DMS 273 (cell line): ENCODE results near the gene AXDND1.

Source experiments
- DNase-seq: peaks from one replicate; lab custom pipeline; 2025; ENCODE audit not compliant: unreplicated experiment; lab: John Stamatoyannopoulos, UW

The AXDND1 gene

GRCh38 chr1:179558078-179558477 lies 192.3 kb downstream of the AXDND1 start:
- DNase-seq = no peak

DNA sequence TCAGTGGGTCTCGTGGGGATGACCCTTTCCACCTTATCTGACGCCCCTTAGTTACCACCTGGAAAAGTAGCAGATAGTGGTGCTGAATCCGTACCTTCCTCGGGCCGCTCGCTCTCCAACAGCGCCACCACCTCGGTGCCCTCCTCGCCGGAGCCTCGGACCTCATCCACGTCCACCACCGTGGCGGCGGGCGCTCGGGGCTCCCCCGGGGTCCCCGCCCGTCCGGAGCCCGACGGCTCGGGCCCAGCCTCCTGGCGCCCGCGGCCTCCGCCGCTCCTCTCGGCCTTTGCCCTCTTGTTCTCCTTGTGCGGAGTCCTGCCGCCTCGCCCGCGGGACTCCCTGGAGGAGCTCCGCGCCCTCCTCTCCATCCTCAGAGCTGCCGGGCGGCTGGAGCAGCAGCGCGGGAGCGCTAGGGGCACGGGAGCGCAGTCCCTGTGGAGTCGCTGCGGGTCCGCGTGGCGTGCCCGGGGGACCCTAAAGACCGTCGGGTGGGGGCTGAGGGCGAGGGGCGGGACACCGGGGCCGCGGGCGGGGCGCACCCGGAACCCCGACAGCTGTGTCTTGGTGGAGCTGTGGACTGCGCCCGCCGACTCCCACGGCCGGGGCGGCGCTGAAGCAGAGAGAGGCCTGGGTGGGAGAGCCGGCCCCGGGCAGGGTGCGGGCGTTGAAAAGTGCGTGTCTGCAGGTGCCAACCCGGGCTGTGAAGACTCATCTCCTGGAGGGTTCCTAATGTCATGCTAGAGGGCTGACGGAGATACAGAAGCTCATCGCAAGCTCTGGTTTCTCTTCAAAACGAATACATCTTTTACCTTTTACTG lies 209.9 kb downstream of the AXDND1 start, which contains the start of gene NPHS2:
Gene NPHS2 (minus strand): TSS at position 452 of the 818 bp plus-strand sequence. CDS start 84 bp downstream, at position 368.
- DNase-seq = peak; percentile 34

GRCh38 chr1:179576509-179576908 lies 210.7 kb downstream of the AXDND1 start:
- DNase-seq = no peak

DNA sequence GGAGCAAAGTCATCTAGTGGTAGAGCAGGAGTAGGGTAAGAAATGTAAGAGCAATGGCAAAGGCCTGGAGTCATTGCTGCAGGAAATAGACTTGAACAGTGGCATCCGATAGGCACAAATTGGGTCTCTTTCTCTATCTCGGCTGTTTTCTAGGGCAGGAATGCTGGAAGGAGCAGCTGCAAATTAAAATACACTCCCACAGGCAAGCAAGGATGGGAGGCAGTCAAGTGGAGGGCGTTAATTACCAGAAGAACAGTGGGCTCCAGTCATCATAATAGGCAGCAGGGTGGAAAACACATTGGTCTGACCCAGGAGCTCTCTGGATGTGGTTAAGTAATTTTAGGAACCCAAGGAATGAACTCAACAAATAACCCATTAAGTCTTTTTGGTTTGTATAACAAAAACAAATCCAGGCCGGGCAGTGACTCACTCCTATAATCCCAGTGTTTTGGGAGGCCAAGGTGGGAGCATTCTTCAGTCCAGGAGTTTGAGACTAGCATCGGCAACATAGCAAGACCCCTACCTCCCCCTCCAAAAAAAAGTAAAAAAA lies 218.1 kb downstream of the AXDND1 start:
- DNase-seq = no peak

DNA sequence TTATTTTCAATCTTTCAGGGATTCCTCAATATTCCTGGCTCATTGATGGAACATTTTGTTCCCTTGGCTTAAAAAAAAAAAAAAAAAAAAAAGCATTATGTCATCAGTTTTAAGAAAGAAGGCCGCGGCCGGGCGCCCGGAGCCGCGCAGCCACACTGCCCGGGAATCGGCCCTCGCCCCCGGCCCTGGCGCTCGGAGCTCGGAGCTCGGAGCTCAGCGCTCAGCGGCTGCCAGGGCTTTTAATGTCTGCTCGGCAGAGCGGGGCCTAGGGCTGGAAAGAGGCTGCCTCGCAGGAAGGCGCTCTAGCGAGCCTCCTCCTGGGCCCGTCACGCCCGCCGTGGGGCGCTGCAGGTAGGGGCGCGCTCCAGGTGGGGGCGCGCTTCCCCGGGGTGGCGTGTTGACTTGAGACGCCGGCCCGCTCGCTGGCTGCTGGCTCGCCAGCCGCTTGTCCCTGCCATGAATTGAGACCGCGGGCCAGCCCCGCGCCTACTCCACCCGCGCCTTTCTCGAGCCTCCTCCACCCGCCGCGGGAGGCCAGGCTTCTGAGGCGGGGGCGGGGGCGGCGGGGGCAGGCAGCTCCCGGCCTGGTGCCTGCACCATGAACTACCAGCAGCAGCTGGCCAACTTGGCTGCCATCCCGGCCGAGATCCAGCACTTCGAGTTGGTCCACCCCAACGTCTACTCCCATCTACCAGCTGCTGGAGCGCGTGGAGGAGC lies 220.5 kb downstream of the AXDND1 start:
- peak; percentile 97 for DNase-seq

- peak; percentile 13 for DNase-seq
Measured at GRCh38 chr1:179587336-179587735, 221.6 kb downstream of the AXDND1 start.

DNA sequence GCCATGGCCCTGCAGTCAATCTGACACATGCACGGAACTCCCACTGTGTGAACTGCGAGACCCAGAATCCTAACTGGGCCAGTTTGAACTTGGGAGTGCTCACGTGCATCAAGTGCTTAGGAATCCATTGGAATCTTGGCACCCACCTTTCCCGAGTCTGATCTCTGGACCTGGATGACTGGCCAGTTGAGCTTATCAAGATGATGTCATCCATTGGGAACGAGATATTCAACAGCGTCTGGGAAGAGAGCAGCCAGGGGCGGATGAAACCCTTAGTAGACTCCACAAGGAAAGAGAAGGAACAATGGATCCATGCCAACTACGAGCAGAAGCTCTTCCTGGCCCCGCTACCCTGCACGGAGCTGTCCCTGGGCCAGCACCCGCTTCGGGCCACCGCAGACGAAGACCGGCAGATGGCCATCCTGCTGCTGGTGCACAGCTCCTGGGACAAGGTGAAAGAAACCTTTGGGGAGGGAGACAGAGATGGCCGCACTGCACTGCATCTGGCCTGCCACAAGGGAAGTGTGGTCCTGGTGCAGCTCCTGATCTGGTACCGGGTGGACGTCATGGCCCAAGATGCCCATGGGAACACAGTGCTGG lies 222.8 kb downstream of the AXDND1 start:
- DNase-seq = peak; percentile 20

DNA sequence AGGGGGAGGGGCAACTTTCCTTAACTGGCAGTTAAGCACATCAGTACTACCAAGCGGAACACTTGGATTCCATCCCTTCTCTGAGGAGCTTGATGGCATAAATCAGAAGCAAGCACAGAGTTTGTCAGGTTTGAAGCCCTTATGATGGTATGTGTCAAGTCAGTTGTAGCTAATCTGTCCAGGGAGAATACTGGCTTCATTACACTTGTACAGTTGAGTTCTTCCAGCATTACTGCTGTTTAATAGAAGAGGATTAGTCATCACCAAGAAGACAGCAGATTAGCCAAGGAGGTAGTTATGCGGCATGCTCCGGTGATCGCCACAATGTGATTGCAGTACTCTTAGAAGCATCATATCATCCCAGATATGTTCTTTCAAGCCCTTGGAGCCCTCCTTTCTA lies 223.7 kb downstream of the AXDND1 start:
- DNase-seq = no peak

GRCh38 chr1:179590671-179591070 lies 224.9 kb downstream of the AXDND1 start:
- DNase-seq = no peak

DNA sequence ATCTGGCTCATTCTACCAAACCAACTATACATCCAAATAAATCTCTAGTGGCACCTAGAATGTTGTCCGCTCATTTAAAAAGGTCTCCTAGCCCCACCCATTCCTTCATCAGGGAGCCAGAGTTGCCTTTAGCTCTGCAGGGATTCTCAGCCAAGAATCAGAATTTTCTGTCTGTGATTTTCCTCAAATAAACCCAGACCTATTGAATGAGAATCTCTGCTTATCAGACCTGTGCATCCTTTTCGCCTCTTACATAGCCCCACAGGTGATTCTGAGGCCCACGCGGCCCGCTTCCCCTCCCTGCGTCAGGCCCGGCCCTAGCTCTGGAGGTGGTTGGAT lies 225.5 kb downstream of the AXDND1 start:
- no peak for DNase-seq

DNA sequence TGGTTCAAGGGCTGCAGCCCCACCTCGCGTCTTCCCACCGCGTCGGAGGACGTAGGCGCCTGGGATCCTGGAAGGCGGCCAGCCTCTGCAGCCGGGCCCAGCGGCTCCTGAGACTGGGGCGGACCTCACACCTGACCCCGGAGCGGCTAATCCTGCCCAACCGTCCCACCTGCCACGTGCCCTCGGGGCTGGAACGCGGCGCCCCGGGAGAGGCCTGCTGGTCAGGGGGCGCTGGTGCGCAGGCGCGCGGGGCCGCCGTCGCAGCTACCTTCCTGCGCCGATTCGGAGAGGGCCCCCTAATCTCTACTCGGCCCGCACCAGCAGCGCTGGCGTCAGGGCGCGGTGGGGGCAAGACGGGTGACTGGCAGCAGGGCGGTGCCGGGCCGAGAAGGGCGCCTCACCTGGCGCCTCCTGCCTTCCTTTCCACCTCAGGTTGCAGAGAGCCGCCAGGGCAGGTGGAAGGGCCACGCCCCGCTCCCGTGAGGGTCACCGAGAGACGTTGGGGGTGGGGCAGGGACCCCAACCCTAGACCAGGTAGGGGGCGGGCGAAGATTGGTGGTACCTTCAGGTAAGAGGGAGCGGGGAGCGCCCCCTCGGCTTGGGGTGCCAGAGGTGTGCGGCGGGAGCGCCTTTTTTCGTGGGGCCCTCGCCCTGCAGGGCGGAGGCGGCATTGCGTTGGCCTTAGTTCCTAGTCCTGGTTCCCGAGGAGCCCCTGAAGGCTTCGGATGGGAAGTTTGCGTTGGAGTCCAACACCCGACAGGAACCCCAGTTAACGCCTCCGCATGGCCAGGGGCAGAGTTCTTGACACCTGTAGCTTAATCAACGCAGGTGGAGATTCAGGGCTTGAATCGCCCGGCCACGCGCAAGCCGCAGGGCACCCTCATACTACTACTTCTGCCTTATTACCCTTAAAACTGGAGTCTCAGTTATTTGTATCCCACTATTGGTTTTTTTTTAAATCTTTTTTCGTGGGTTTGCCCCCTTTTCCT lies 226.1 kb downstream of the AXDND1 start, which contains the start of gene TDRD5:
Gene TDRD5 (plus strand): TSS at position 241 of the 989 bp plus-strand sequence. CDS start 784 bp downstream, outside the sequence.
- peak; percentile 87 for DNase-seq

DNA sequence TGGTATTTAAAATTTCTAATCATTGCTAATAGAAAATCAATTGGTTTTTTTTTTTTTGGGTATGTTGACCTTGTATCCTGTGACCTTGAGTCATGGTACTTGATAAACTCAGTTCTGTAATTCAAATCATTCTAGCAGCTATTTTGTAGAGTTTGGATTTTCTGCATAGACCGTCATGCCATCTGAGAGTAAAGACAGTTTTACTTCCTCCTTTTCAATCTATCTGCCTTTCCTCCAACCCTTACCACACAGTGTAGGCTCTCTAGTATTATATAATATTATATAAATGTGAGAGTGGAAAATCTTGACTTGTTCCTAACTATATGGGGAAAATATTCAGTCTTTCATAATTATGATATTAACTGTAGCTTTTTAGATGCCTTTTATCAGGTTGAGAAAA lies 232.9 kb downstream of the AXDND1 start:
- DNase-seq = no peak

DNA sequence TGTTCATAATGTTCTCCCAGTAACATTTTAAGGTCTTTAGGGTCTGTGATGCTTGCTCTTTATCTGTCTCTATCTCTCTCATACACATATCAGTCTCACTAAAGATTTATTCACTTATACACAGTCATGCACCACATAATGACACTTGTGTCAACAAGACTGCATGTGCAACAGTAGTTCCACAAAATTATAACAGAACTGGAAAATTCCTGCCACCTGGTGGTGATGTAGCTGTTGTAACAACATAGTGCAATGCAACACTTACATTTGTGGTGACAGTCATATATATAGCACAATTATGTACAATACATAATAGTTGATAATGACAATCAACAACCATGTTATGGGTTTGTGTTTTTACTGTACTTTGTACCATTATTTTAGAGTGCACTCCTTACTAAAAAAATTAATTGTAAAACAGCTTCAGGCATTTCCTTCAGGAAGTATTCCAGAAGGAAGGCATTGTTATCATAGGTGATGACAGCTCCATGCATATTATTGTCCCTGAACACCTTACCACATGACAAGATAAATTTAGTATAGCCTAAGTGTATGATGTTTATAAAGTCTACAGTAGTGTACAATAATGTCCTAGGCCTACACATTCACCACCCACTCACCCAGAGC lies 234.0 kb downstream of the AXDND1 start:
- DNase-seq = peak; percentile 74

GRCh38 chr1:179601093-179601492 lies 235.3 kb downstream of the AXDND1 start:
- no peak for DNase-seq
